Neural cell (in vitro differentiated cells): Measurements from ENCODE around the gene GOLGA8B. TPM values are rescaled to one million over a fixed set of nuclear protein-coding genes. Genes with fewer than 3 reads are reported as not detected.

Experiments used
- H2AFZ ChIP-seq: fragments of 200-600, 300-800 bp; sonication (generic), shearing (Covaris generic); 2 replicates; pipeline ENCODE4 v1.6.0; 2014; ENCODE audit warnings: low read depth, mild to moderate bottlenecking, antibody characterized with exemption, low read length, moderate library complexity
- H3F3A ChIP-seq: fragments of 200-600 bp; shearing (Covaris generic); 2 replicates; pipeline ENCODE4 v1.6.1; 2016; ENCODE audit warnings: mild to moderate bottlenecking, moderate library complexity, mixed read lengths, antibody characterized with exemption, low read length; ENCODE audit not compliant: insufficient read depth, poor library complexity, severe bottlenecking
- H3K27ac ChIP-seq: fragments of 200-600, 300-800 bp; sonication (generic), shearing (Covaris generic); 2 replicates; pipeline ENCODE4 v1.5.1; 2014; ENCODE audit warnings: mild to moderate bottlenecking, low read length, moderate library complexity
- H3K27me3 ChIP-seq: fragments of 300-800, 200-600 bp; sonication (generic), shearing (Covaris generic); 2 replicates; pipeline ENCODE4 v1.6.0; 2014; ENCODE audit warnings: mild to moderate bottlenecking, low read depth, low read length, moderate library complexity; ENCODE audit not compliant: insufficient read depth
- H3K36me3 ChIP-seq: fragments of 300-800, 200-600 bp; sonication (generic), shearing (Covaris generic); 2 replicates; pipeline ENCODE4 v1.5.1; 2014; ENCODE audit warnings: mild to moderate bottlenecking, antibody characterized with exemption, low read length, moderate library complexity; ENCODE audit not compliant: insufficient read depth
- H3K4me2 ChIP-seq: fragments of 300-800, 200-600 bp; sonication (generic), shearing (Covaris generic); 2 replicates; pipeline ENCODE4 v1.6.0; 2014; ENCODE audit warnings: mild to moderate bottlenecking, low read length
- H3K4me3 ChIP-seq: fragments of 300-800, 200-600 bp; sonication (generic), shearing (Covaris generic); 2 replicates; pipeline ENCODE4 v1.5.1; 2014; ENCODE audit warnings: mild to moderate bottlenecking, low read length, moderate library complexity
- H3K79me2 ChIP-seq: fragments of 200-600 bp; shearing (Covaris generic); replicated peaks from 2 replicates; pipeline ENCODE4 v1.6.0; 2014; ENCODE audit warnings: mild to moderate bottlenecking, low read length, moderate library complexity; ENCODE audit not compliant: insufficient read depth
- H3K9ac ChIP-seq: fragments of 300-800, 200-600 bp; sonication (generic), shearing (Covaris generic); 2 replicates; pipeline ENCODE4 v1.6.1; 2016; ENCODE audit warnings: mild to moderate bottlenecking, low read length, mixed read lengths
- H3K9me2 ChIP-seq: fragments of 200-600 bp; shearing (Covaris generic); 2 replicates; pipeline ENCODE4 v1.6.1; 2016; ENCODE audit warnings: mild to moderate bottlenecking, low read length, mixed read lengths; ENCODE audit not compliant: insufficient read depth
- H3K9me3 ChIP-seq: fragments of 200-600, 300-800 bp; sonication (generic), shearing (Covaris generic); 2 replicates; pipeline ENCODE4 v1.6.1; 2016; ENCODE audit warnings: mild to moderate bottlenecking, mixed run types, low read length, moderate library complexity, mixed read lengths
- H4K20me1 ChIP-seq: fragments of 200-600 bp; shearing (Covaris generic); 2 replicates; pipeline ENCODE4 v1.6.1; 2016; ENCODE audit warnings: mild to moderate bottlenecking, mixed run types; ENCODE audit not compliant: insufficient read depth
- EP300 ChIP-seq: fragments of 450-650 bp; conservative IDR thresholded peaks from 2 replicates; pipeline ENCODE4 v1.6.1; 2014; ENCODE audit warnings: antibody characterized with exemption, mild to moderate bottlenecking, moderate library complexity; ENCODE audit not compliant: poor library complexity, severe bottlenecking
- EZH2 ChIP-seq: fragments of 200-600, 300-800 bp; shearing (Covaris generic), sonication (generic); IDR thresholded peaks from 2 replicates; pipeline ENCODE4 v1.6.1; 2014; ENCODE audit warnings: antibody characterized with exemption, low read length, borderline replicate concordance, mild to moderate bottlenecking; ENCODE audit not compliant: insufficient read depth, poor library complexity, severe bottlenecking
- MXI1 ChIP-seq: fragments of 450-650 bp; conservative IDR thresholded peaks from 2 replicates; pipeline ENCODE4 v1.6.1; 2014; ENCODE audit warnings: antibody characterized with exemption, mild to moderate bottlenecking; ENCODE audit not compliant: poor library complexity, severe bottlenecking
- POLR2AphosphoS5 ChIP-seq: IDR thresholded peaks from 2 replicates; pipeline ENCODE4 v1.6.1; 2012
- RAD21 ChIP-seq: fragments of 450-650 bp; conservative IDR thresholded peaks from 2 replicates; pipeline ENCODE4 v1.6.1; 2014; ENCODE audit warnings: antibody characterized with exemption, mild to moderate bottlenecking, moderate library complexity
- SMC3 ChIP-seq: fragments of 450-650 bp; conservative IDR thresholded peaks from 2 replicates; pipeline ENCODE4 v1.6.1; 2014; ENCODE audit warnings: antibody characterized with exemption, mild to moderate bottlenecking, moderate library complexity; ENCODE audit not compliant: poor library complexity
- TAF1 ChIP-seq: IDR thresholded peaks from 2 replicates; pipeline ENCODE4 v1.6.1; 2012; ENCODE audit warnings: low read depth
- polyA plus RNA-seq: library from polyadenylated mRNA; depleted of rRNA; stranded (reverse); fragments of >200 nt; gene quantifications from 2 replicates; pipeline ENCODE4 v1.2.3, GENCODE V29; 2014
- TF ChIP-seq, protein P1 (sequence below): IDR thresholded peaks from 2 replicates; pipeline ENCODE4 v1.6.1; 2012; ENCODE audit warnings: borderline replicate concordance
- TF ChIP-seq, protein P2 (sequence below): fragments of 450-650 bp; IDR thresholded peaks from 2 replicates; pipeline ENCODE4 v1.5.1; 2014; ENCODE audit warnings: antibody characterized with exemption, mild to moderate bottlenecking, moderate library complexity; ENCODE audit not compliant: poor library complexity, severe bottlenecking

The GOLGA8B gene
- polyA plus RNA-seq, 1 donor from 2014 or later, result 462 TPM

DNA sequence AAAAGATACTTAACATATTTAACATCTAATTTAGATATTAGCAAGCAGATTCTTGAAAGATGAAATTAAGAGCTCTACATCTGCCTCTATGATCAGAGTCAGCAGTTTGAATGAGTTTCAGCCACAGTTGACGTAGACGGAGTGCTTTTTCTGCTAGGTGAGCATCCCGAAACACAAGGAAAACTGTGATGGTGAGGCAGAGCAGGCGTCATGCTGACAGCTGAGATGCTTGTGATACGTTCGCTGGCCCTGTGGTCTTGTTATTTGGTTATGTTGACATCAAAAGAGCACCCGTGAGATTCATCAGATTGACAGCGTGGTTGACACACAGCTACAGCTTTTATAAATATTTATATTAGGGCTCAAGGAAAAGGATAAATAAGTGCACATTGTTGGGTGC lies 19.6 kb upstream of the GOLGA8B start:
- no peak overlapping the region for H2AFZ ChIP-seq
- no peaks in the 10 kb centered on the region for H3K79me2 ChIP-seq
- no peaks in the 10 kb centered on the region for H4K20me1 ChIP-seq
- H3K27ac ChIP-seq, result no peak overlapping the region
- H3K4me3 ChIP-seq, result no peak overlapping the region
- H3K27me3 ChIP-seq, result no peaks in the 10 kb centered on the region
- H3K9me2 ChIP-seq, result no peaks in the 10 kb centered on the region
- TF ChIP-seq SMC3 (no peak), POLR2AphosphoS5 (no peak), EP300 (no peak), MXI1 (no peak), EZH2 (no peak), RAD21 (no peak), TAF1 (no peak)
- TF ChIP-seq, protein P1, sequence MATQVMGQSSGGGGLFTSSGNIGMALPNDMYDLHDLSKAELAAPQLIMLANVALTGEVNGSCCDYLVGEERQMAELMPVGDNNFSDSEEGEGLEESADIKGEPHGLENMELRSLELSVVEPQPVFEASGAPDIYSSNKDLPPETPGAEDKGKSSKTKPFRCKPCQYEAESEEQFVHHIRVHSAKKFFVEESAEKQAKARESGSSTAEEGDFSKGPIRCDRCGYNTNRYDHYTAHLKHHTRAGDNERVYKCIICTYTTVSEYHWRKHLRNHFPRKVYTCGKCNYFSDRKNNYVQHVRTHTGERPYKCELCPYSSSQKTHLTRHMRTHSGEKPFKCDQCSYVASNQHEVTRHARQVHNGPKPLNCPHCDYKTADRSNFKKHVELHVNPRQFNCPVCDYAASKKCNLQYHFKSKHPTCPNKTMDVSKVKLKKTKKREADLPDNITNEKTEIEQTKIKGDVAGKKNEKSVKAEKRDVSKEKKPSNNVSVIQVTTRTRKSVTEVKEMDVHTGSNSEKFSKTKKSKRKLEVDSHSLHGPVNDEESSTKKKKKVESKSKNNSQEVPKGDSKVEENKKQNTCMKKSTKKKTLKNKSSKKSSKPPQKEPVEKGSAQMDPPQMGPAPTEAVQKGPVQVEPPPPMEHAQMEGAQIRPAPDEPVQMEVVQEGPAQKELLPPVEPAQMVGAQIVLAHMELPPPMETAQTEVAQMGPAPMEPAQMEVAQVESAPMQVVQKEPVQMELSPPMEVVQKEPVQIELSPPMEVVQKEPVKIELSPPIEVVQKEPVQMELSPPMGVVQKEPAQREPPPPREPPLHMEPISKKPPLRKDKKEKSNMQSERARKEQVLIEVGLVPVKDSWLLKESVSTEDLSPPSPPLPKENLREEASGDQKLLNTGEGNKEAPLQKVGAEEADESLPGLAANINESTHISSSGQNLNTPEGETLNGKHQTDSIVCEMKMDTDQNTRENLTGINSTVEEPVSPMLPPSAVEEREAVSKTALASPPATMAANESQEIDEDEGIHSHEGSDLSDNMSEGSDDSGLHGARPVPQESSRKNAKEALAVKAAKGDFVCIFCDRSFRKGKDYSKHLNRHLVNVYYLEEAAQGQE, result no peak
- TF ChIP-seq, protein P2, sequence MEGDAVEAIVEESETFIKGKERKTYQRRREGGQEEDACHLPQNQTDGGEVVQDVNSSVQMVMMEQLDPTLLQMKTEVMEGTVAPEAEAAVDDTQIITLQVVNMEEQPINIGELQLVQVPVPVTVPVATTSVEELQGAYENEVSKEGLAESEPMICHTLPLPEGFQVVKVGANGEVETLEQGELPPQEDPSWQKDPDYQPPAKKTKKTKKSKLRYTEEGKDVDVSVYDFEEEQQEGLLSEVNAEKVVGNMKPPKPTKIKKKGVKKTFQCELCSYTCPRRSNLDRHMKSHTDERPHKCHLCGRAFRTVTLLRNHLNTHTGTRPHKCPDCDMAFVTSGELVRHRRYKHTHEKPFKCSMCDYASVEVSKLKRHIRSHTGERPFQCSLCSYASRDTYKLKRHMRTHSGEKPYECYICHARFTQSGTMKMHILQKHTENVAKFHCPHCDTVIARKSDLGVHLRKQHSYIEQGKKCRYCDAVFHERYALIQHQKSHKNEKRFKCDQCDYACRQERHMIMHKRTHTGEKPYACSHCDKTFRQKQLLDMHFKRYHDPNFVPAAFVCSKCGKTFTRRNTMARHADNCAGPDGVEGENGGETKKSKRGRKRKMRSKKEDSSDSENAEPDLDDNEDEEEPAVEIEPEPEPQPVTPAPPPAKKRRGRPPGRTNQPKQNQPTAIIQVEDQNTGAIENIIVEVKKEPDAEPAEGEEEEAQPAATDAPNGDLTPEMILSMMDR, result no peak
- no peaks in the 10 kb centered on the region for H3K9me3 ChIP-seq
- H3K4me2 ChIP-seq, result no peak overlapping the region
- H3K36me3 ChIP-seq, result no peaks in the 10 kb centered on the region
- no peaks in the 10 kb centered on the region for H3F3A ChIP-seq
- H3K9ac ChIP-seq, result no peak overlapping the region

DNA sequence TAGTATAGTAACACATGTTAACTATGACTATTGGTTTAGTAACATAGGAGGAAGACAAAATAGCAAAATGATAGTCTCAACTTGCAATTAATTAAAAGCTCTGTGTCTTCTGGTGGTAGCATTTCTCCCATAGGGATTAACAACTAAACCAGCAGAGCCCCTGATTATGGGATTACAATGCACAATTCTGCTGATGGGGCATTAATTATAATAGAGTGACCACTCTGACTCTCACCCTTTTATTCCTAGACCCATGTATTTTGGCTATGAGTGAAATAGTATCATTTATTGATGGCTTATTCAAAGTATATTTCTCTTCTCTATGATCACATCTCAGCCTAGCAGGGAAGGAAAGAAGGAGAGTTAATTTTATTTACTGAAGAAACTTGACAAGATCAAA lies 17.5 kb upstream of the GOLGA8B start:
- Histone ChIP-seq H2AFZ (no peak overlapping the region), H3K27me3 (no peaks in the 10 kb centered on the region), H3K9me2 (no peaks in the 10 kb centered on the region), H3K4me3 (no peak overlapping the region), H3F3A (no peaks in the 10 kb centered on the region), H3K9me3 (no peaks in the 10 kb centered on the region), H4K20me1 (no peaks in the 10 kb centered on the region), H3K36me3 (no peaks in the 10 kb centered on the region), H3K9ac (no peak overlapping the region), H3K79me2 (no peaks in the 10 kb centered on the region), H3K27ac (no peak overlapping the region), H3K4me2 (no peak overlapping the region)
- TF ChIP-seq MXI1 (no peak), SMC3 (no peak)
